Stimulated activated CD4-positive, alpha-beta T cell treated with anti-CD3 and anti-CD28 coated beads, Interleukin-12 subunit alpha, Interleukin-12 subunit beta, amount 100 ng/mL, for 24 hours (primary cell): ENCODE results near the gene RNF223.
"Not testable (repeated sequence)": the region's sequence is repeated elsewhere in the genome, so short reads cannot be mapped to it uniquely, and the experiment has no call there.

ENCODE experiments used
- DNase-seq, 2 experiments: peaks; one replicate each; pipeline ENCODE4 v3.0.0-alpha.2; 2020; ENCODE audit warnings: low read depth in 2 of 2

The RNF223 gene

DNA sequence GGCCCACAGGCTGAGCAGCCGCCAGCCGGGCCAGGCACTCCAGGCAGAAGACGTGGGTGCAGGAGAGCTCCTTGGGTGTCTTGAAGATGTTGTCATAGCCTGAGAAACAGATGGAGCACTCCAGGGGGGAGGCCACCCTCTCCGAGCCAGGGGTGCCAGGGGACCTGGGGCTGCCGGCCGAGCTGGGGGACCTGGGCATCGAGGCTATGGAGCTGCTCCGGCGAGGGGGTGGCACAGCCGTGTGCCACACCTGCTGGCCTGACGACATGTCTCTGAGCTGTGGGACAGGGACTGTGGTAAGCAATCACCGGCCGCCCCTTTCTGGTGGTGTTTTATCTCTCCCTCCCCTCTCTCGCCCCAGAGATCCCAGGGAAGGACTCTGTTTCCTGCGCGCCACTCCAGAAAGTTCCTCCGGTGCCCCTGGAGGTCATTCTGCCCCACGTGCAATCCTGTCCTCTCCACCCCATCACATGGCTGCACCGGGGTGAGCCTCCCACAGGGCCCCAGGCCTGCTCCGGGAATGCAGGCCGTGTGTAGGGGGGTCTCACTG, 1.7 kb downstream of the RNF223 start:
- no peak for DNase-seq

DNA sequence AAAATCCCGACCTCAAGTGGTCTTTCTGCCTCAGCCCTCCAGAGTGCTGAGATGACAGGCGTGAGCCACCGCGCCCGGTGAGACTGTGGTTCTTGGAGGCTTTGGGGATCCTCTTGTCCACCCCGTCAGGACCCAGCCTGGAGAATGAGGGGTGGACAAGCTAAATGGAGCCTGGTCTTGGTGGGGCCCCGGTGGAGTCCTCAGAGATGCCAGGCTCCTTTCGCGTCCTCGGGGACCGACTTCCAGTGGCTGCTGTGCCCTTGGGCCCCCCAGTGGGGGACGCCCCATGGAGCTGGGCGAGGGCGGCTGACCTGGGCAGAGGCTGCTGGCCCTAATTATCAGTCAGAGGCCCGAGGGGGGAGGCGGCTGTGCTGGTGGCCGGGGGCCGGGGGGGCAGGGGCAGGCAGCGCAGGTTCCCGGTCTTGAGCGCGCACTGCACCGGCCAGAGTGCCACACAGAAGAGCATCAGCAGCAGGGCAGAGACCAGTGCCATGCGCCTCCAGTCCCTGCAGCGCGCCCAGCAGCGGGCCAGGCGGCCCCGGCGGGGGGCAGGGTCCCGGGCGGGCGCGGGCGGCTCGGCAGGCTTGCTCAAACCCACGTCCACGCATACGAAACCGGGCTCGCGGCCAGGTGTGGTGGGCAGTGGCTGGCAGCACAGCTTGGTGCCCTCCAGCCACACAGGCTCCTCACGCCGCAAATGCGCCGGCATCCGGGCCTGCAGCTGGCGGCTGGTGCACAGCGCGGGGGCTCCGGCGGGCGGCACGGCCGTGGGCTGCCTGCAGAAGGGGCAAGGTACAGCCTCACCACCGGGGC, 2.4 kb downstream of the RNF223 start:
- DNase-seq, result no peak

DNA sequence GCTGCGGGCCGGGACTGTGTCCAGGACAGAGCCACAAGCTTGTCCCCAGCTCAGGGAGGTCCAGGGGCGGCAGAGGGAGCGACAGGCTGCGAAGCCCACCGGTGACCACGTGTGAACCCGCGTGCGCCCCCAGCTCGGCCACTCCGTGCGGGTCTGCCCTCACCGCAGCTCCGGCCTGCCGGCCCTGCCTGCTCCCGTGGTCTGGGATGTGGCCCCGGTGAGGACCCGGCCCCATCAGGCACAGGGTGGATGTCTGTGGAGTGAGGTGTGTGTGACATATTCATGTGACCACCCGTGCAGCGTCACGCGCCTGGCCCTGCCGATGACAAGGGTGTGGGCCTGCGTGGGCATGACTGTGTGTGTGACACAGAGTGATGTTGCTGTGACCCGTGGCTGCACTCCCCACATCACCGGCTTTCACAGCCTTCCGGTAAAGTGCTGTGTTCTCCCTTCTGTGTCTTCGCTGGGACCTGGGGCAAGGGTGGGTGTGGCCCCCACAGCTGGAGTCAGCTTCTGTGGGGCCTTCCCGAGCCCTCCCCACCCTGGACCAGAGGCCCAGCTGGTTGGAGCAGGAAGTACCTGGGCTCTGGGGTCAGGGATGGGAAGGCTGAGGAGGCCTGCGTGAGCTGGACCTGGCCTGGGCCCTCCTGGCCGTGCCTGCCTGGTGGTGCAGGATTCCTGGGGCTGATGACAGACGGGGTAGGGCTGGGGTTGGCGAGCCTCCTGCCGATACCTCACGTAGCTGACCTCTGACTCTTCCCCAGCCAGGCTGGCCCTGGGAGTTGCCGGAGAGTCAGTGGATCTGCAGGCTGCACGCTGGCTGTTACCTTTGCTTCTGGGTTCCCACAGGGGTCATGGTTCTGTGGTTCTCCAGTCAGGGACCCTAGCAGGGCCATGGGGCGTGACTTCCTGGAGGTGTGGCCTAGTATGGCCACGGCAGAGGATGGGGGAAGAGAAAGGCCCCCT, 4.1 kb downstream of the RNF223 start:
- no peak for DNase-seq

DNA sequence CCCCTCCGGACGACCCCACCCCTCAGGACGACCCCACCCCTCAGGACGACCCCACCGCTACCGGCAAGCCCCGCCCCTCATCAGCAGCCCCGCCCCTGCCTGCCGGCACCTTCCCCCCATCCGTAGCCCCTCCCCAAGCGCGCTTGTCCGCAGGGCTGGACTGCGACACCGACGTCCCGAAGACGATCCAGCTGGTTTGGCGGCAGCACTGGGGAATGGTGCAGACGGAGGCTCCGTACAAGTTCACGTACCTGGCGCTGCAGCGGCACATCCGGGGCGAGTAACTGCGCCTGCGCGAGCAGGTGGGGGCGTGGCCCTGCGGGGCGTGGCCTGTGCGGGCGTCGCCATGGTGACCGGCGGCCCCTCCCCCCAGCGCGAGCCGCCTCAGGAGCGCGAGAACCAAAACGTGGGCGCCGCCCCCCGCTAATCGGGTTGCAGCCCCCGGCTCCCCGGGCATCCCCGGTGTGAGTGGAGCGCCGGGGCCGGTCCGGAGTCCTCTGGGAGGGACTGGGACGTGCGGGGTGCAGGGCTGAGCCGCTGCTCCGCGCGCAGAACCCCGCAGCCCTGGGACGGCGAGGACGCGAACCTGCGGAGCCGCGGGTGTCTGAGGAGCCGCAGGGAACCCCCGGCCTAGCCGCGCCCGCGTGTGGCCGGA, 4.9 kb downstream of the RNF223 start:
- DNase-seq, result peak; percentile 72 to 78

DNA sequence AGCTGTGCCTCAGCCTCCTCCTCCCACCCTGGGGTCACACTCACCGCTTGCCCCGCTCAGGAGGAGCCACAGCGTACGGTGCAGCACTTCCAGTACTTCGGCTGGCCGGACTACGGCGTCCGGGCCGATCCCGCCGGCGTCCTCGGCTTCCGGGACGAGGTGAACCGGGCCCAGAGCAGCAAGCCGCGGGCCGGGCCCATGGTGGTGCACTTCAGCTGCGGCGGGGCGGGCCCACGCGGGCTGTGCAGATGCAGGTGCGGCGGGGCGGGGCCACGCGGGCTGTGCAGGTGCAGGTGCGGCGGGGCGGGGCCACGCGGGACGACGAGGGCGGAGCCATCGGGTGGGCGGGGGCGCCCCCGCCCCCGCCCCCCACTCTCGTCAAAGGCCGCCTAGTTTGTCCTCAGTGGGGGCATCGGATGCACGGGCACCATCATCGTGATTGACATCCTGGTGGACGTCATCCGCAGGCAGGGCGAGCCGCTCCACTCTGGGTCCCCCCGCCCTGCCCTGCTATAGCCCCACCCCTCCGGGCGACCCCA, 5.5 kb downstream of the RNF223 start:
- DNase-seq, result no peak

DNA sequence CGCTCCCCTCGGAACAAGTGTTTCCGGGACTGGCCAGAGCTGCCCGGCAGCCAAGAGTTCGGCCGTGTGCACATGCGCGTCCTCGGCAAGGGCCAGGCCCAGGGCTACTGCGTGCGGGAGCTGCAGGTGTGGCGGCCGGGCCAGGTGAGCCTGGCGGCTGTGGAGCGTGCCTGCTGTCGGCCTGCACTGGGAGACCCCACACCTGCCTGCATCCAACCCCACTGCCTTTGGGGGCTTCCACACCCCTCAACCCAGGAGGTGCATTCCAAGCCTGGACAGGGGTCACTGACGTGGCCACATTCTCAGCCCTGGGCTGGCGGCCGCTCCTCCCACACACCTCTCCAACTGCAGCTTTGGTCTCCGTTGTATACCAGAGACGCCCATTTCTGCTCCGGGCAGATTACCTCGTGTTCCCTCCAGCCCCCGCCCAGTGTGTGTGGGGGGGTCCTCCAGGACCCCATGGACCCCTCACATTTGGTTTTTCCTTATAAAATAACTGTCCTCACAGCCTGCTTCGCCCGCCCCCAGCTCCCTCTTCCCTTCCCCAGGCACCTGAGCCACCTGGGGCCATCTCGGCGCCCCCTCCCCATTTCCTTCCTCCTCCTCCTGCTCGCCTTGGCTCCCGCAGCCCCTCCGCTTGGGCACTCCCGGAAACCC, 6.1 kb downstream of the RNF223 start:
- DNase-seq, result no peak

DNA sequence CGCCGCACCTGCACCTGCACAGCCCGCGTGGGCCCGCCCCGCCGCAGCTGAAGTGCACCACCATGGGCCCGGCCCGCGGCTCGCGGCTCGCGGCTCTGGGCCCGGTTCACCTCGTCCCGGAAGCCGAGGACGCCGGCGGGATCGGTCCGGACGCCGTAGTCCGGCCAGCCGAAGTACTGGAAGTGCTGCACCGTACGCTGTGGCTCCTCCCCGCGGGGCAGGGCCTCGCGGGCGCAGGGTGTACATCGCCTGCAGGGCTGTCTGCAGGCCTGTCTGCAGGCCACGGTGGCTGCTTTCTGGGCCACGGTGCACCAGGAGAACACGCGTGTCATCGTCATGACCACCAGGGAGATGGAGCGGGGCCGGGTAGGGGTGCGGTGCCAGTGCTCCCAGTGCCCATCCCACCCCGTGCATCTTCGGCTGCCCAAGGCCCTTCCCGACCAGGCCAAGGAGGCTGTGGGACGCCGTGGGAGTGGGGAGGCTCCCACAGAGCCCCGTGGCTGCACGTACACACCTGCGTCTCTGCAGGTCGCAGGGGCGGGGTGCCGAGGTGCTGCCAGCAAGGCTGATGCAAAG, 6.7 kb downstream of the RNF223 start:
- DNase-seq, result no peak

DNA sequence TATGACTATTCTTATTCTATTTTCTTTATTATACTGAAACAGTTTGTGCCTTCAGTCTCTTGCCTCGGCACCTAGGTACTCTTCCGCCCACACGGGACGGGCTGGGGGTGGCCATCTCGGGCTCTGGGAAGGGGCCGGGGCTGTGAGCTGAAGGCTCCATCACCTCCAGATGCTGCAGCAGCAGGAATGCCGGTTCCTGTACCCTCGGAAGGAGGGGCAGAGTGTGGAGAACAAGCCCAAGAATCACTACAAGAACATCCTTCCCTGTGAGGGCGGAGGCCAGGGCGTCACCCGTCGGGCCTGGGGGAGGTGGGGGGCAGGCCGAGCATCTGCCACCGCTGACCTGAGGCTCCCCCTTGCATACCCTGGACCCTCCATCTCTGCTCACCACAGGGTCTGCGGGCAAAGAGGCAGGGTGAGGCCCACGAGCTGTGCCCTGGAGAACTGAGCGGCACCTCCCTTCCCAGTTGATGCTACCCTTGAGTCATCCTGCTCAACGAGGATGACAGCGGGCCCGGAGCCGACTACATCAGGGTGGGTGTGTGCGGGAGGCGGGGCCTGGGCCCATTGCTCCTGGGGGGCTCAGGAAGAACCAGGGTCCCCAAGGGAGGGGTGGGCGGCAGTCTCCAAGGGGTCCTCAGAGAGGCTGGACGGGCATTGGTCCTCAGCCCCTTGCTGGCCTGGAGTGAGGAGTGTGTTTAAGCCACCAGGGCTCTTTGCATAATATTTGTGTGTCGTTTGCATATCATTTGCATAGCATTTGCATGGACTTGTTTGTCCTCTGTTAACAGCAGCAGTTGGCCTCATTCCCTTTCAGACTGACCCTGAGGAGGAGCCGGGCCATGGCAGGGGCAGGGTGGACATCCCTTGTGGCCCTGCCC, 7.5 kb downstream of the RNF223 start:
- no peak for DNase-seq

DNA sequence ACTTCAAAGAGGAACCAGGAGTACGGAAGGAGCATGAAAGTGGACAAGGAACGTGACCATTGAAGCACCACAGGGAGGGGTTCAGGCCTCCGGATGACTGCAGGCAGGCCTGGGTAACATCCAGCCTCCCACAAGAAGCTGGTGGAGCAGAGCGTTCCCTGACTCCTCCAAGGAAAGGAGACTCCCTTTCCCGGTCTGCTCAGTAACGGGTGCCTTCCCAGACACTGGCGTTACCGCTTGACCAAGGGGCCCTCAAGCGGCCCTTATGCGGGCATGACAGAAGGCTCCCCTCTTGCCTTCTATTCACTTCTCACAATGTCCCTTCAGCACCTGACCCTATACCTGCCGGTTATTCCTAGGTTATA, 8.2 kb downstream of the RNF223 start:
- not testable (repeated sequence) for DNase-seq

DNA sequence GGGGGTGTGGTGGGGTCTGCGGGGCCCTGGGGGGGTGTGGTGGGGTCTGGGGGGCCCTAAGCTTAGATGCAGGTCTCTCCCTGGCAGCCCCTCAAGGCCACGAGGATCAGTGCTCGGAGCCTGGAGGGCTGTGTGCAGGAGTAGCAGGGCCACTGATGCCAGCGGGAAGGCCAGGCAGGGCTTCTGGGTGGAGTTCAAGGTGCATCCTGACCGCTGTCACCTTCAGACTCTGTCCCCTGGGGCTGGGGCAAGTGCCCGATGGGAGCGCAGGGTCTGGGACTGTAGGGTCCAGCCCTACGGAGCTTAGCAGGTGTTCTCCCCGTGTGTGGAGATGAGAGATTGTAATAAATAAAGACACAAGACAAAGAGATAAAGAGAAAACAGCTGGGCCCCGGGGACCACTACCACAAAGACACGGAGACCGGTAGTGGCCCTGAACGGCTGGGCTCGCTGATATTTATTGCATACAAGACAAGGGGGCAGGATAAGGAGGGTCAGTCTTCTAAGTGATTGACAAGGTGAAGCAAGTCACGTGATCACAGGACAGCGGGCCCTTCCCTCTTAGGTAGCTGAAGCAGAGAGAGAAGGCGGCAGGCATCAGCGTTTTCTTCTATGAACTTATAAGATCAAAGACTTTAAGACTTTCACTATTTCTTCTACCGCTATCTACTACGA, 8.7 kb downstream of the RNF223 start:
- DNase-seq, result no peak

DNA sequence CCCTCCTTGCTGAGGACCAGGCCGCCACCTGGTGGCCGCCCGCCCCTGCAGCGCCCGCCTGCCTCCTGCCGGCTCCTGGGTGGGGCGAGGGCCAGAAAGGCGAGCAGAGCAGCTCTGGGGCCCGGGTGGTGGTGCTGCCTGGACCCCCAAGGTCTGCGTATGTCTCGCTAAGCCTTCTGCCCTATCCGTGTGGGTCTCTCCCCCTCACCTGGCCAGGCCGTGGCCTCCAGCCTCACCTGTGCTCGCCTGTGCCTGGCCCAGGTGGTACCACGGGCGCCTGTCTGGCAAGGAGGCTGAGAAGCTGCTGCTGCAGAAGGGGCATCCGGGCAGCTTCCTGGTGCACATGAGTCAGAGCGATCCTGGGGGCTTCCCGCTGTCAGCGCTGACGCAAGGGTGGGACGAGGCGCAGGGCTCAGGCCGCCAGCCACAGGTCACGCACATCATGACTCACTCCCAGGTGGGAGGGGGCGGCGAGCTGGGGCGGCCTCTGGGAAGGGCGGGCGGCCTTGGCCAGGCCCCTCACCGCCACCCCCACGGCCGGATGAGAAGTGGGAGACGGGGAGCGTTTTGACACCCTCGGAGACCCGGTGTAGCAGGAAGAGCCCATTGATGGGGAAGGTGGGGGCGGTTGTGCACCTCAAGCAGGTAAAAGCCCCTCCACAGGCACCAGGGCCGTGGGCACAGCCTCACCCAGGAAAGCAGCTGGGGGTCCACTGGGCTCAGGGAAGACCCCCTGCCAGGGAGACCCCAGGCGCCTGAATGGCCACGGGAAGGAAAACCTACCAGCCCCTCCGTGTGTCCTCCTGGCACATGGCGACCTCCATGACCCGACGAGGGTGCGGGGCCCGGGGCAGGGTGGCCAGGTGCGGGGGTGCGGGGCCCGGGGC, 9.9 kb downstream of the RNF223 start:
- DNase-seq, result peak; percentile 59 to 84

DNA sequence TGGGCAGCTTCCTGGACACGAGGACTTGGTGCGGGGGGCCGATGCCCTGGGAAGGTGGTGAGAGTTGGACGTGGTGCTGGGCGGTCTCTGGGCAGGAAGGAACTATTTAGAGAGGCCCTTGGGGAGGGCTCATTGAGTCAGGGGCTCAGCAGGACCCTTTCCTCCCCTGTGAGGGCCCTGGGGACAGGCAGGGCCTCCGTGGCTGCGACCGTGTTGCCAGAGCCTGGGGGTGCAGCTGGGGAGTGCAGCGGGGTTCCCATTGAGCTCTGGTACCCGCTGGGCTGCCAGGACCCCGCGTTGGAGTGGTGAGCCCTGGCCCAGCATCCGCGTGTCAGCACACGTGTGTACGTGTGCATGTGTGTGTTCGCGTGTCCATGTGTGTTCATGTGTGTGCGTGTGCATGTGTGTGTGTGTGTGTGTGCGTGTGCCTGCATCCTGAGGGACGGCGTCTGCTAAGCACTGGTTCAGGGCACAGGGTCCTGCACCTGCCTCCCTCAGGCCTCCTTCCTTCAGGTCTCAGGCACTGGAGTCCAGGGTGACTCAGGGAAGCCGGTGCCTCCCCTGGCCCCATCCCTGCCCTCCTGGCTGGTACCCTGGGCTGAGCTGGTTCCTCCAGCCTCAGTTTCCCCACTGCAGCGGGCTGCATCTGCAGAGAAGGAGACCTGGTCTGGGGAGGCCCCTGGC, 10.7 kb downstream of the RNF223 start:
- DNase-seq, result no peak

DNA sequence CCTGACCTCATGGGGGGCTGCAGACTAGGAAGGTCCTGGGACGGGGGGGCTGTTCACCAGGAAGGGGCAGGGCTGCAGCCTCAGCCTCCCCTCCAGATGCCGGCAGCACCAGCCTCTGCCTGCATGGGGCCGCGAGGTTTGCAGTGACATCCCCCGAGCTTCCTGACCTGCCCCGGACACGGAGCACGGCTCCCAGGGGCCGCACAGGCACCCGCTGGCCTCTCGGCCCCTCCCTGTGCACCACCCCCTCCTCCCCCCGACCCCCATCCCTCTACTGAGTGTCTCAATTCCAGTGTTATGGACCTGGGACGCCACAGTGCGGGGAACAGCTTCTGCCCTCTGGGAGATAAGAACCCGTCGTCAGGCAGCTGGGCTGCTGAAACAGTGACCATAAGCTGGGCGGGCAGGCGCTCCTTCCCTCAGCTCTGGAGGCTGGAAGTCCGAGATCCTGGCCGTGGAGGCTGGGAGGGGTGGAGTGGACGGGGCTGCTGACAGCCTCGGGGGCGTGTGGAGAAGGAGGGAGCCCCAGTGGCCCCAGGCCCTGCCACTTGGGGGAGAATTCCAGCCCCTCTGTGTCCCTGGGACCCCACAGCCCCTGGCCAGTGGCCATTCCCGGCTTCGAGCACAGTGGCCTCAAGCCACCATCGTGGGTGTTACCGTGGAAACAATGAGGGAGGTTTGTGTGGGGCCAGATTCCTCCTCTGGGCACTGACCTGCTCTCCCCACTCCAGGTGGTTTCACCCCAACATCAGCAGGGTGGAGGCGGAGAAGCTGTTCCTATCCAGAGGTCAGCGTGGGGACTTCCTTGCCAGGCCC, 11.6 kb downstream of the RNF223 start:
- DNase-seq, result no peak

DNA sequence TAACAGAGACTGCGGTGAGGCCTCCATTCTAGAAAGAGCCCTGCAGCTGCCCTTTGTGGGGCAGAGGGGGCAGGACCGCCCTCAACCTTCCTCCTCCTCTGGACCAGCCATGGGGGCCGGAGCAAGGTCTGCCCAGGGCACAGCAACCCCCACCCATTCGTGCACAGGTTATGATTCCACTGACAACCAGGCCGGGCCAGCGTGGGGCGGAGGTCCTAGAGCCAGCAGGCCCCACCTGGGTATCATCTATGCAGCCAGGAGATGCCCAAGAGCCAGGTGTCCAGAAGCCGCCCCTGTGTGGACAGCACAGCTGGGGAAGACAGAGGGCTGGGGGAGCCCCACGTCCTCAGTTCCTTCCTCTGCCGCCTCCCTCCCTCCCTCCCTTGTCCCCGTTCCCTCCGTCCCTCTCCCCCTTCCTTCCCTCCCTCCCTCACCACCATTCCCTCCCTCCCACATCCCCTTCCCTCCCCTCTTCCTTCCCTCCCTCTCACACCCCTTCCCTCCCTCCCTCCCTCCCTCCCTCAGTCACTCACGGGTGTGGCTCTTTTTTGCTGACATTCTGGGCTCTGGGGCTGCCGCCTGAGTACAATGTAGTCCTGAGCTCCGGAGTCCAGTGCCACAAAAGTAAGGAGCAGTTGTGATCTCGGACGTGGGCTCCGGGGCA, 12.3 kb downstream of the RNF223 start:
- no peak for DNase-seq

DNA sequence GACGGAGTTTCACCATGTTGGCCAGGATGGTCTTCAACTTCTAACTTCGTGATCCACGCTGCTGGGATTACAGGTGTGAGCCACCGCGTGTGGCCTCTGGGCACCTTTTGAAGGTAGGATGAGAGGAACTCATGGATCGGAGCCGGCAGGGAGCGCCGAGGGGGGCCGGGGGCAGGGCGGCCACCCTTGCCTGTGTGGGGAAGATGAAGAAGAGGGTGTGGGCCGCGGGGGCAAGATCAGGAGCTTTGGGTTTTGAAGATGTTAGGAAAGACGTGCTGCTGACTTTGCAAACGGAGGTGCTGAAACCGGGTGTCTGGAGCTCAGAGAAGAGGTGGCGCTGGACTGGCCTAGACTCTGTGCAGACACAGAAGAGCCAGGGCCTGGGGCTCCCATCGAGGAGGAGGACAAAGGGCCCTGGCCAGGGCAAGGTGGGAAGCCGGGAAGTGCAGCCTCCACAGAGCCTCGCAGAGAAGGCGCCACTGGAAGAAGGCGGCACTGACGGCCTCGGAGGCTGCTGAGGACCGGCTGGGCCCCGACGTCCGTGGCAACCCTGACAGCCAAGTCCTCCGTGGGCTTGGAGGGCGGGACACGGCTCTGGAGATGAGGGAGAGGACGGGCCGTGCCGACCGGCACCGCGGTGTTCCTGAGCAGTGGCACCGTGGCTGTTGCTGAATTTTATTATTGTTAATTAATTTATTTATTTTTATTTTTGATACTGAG, 13.7 kb downstream of the RNF223 start:
- DNase-seq, result no peak
